Measurements from ENCODE around the gene RSRC2. TPM values are rescaled to one million over a fixed set of nuclear protein-coding genes. Genes with fewer than 3 reads are reported as not detected.
A peak's percentile ranks its signal among the peaks of the same experiment; 100 is the strongest.

The RSRC2 gene
- total and polyA plus RNA-seq, 9 of the 15 experiments (the other 6 are each of a cell fraction or from before 2014, with no cell fraction given): 52.6 to 123 (median 80.3) TPM

- no peak for TF ChIP-seq RREB1 (CRISPR knock-in tag; IDR thresholded peaks at IDR 0.05)
- TF ChIP-seq TCFL5 (CRISPR knock-in tag; conservative IDR thresholded peaks at IDR 0.05): no peak
- TF ChIP-seq E2F5 (CRISPR knock-in tag; IDR thresholded peaks at IDR 0.05): no peak
- peak in 1 of 2 experiments; percentile 96; a peak in 3 of 4 replicates for TF ChIP-seq TEAD1 (CRISPR knock-in tag; IDR thresholded peaks at IDR 0.05)
- TF ChIP-seq ZNF318 (IDR thresholded peaks at IDR 0.05; ENCODE audit: borderline replicate concordance in 1 of 2, low read depth in 1 of 2): no peak
- 0 out of 3 replicates have a peak, but pooled peaks of 1 of the 2 experiments have one; percentile 35 for TF ChIP-seq CBX3 (IDR thresholded peaks at IDR 0.05; ENCODE audit: borderline replicate concordance in 1 of 2, low read length in 2 of 2)
- peak; percentile 97 for TF ChIP-seq NFRKB (IDR thresholded peaks at IDR 0.05; ENCODE audit: low read depth)
- no peak for TF ChIP-seq ZNF280A (IDR thresholded peaks at IDR 0.05; ENCODE audit: low read depth, partially characterized antibody)
Observed at GRCh38 chr12:122500685-122501488, 25.8 kb downstream of the RSRC2 start, which contains the start of gene ZCCHC8 (continued).

All from K562 (cell line).